ENCODE measurements around the gene ATG10. TPM values are rescaled to one million over a fixed set of nuclear protein-coding genes. Genes with fewer than 3 reads are reported as not detected.

The ATG10 gene
- total and polyA plus RNA-seq, 2 of the 8 experiments (the other 6 are each of a cell fraction or from before 2014, with no cell fraction given), result 3.7 to 8.8 TPM

GRCh38 chr5:82276800-82277612 lies 305.2 kb downstream of the ATG10 start:
- peak overlapping the region; percentile 98 to 100 (median 99) for H3K4me3 ChIP-seq (ENCODE audit: extremely low read depth in 1 of 4, insufficient read depth in 2 of 4, low read depth in 3 of 4, low read length in 4 of 4)
- H4K91ac ChIP-seq (replicated peaks; ENCODE audit: insufficient read length, low read length), result no peak overlapping the region
- peaks cover 15 to 36% (median 22%) of the 10 kb centered on the region in 4 experiments for H3K36me3 ChIP-seq (ENCODE audit: control insufficient read depth in 2 of 4, insufficient read depth in 4 of 4, low read length in 3 of 4)
- DNase-seq (ENCODE audit: low read depth in 1 of 2, low spot score in 2 of 2), result no peak
- H3K79me1 ChIP-seq (ENCODE audit: low read depth, low read length), result no peaks in the 10 kb centered on the region; the same call in 1 of the 2 replicates
- no peak overlapping the region for H2AFZ ChIP-seq (ENCODE audit: low read length)
- ChIA-PET POLR2A (ENCODE audit: partially characterized antibody) (interaction anchor here (0.6 to 6.7 kb wide), 21 partner anchors 8 to 1195 kb away, joined by 3 to 120 read pairs (median 5); partner anchors contain the start of gene VCAN), CTCF (ENCODE audit: partially characterized antibody) (no interaction called here)
- no peaks in the 10 kb centered on the region for H4K20me1 ChIP-seq (replicated peaks in 1 of 2; ENCODE audit: control insufficient read depth in 1 of 2, insufficient read depth in 2 of 2, low read length in 2 of 2)
- no peak overlapping the region for H4K8ac ChIP-seq (ENCODE audit: extremely low read depth, insufficient read depth, low read length)
- H3K23me2 ChIP-seq (ENCODE audit: low read depth, low read length), result peaks cover 5% of the 10 kb centered on the region; the same call in 1 of the 2 replicates
- no peak overlapping the region for H2BK12ac ChIP-seq (ENCODE audit: low read depth, low read length)
- H2BK5ac ChIP-seq (ENCODE audit: low read depth, low read length), result no peak overlapping the region; the same call in 1 of the 2 replicates
- H3K27me3 ChIP-seq (replicated peaks in 1 of 4; ENCODE audit: control insufficient read depth in 3 of 4, extremely low read depth in 1 of 4, insufficient read depth in 3 of 4, low read length in 3 of 4), result no peaks in the 10 kb centered on the region
- peak overlapping the region; percentile 97 to 99 (median 98); a peak in 6 of 7 replicates for H3K9ac ChIP-seq (replicated peaks in 1 of 4; ENCODE audit: extremely low read depth in 1 of 4, low read depth in 3 of 4, low read length in 3 of 4)
- peak overlapping the region; percentile 57 for H4K5ac ChIP-seq (ENCODE audit: insufficient read length, low read depth, low read length)
- FAIRE-seq, result no peak
- WGBS, 2 experiments (ENCODE audit: extremely low coverage in 1 of 2, insufficient coverage in 1 of 2, insufficient read length in 1 of 2, insufficient replicate concordance in 2 of 2, low coverage in 1 of 2, low lambda C conversion rate in 2 of 2, missing lambda C conversion rate in 1 of 2), result 68 to 100% methylated on average over 2 to 11 of the region's 11 CpGs
- peaks cover 5 to 19% of the 10 kb centered on the region in 2 experiments; a peak in 3 of 4 replicates for H3K79me2 ChIP-seq (ENCODE audit: control insufficient read depth in 1 of 2, insufficient read depth in 2 of 2, low read length in 2 of 2)
- no peaks in the 10 kb centered on the region for H3K9me3 ChIP-seq (ENCODE audit: insufficient read depth in 2 of 2, low read depth in 1 of 2, low read length in 1 of 2)
- no peak overlapping the region for H2AK5ac ChIP-seq (ENCODE audit: low read depth, low read length)
- H3K56ac ChIP-seq (replicated peaks; ENCODE audit: insufficient read length, low read depth, low read length), result peak overlapping the region; percentile 12
- H3K27ac ChIP-seq (ENCODE audit: low read depth, low read length), result peak overlapping the region; percentile 92; the same call in 1 of the 2 replicates
- no peak overlapping the region for H2BK15ac ChIP-seq (ENCODE audit: low read length)
- no peak overlapping the region for H2BK20ac ChIP-seq (ENCODE audit: low read length)
- TF ChIP-seq CHD2 (IDR thresholded peaks at IDR 0.05; ENCODE audit: low read length), result no peak
- no peak for TF ChIP-seq KDM4A (IDR thresholded peaks at IDR 0.05; ENCODE audit: low read depth, low read length, severe bottlenecking)
- peak; percentile 39; the same call in 1 of the 2 replicates for TF ChIP-seq POLR2AphosphoS5 (IDR thresholded peaks at IDR 0.05; ENCODE audit: low read depth, low read length)
- no peak for TF ChIP-seq SP2 (IDR thresholded peaks at IDR 0.05; ENCODE audit: low read length)
- no peak for TF ChIP-seq SIX5 (IDR thresholded peaks at IDR 0.05; ENCODE audit: low read depth, low read length)
- no peak for TF ChIP-seq EGR1 (IDR thresholded peaks at IDR 0.05; ENCODE audit: borderline replicate concordance, low read depth, low read length)
- no peak; the same call in 1 of the 2 replicates for TF ChIP-seq CHD1 (IDR thresholded peaks at IDR 0.05; ENCODE audit: low read depth, low read length)
- TF ChIP-seq NANOG (IDR thresholded peaks at IDR 0.05; ENCODE audit: insufficient read depth, low read depth, low read length, poor library complexity, severe bottlenecking), result no peak
- 0 out of 3 replicates have a peak, but pooled peaks of 1 of the 2 experiments have one; percentile 56 for TF ChIP-seq POLR2A (IDR thresholded peaks at IDR 0.05; ENCODE audit: control extremely low read depth in 1 of 2, low read depth in 2 of 2, low read length in 2 of 2)
- no peak for TF ChIP-seq BACH1 (IDR thresholded peaks at IDR 0.05; ENCODE audit: low read length)
- TF ChIP-seq PHF8 (conservative IDR thresholded peaks at IDR 0.05; ENCODE audit: low read depth, low read length), result no peak
- H3K4me2 ChIP-seq (ENCODE audit: insufficient read depth in 1 of 2, low read depth in 2 of 2, low read length in 2 of 2), result peak overlapping the region; percentile 52 to 83
- H3K14ac ChIP-seq (ENCODE audit: insufficient read length), result no peak overlapping the region
- no peak overlapping the region for H3K23ac ChIP-seq (ENCODE audit: insufficient read length)
- H3K18ac ChIP-seq (ENCODE audit: extremely low read depth, low read length), result no peak overlapping the region
- peaks cover 3 to 7% (median 7%) of the 10 kb centered on the region in 4 experiments; a peak in 6 of 7 replicates for H3K4me1 ChIP-seq (replicated peaks in 1 of 4; ENCODE audit: control insufficient read depth in 3 of 4, insufficient read depth in 4 of 4, low read length in 3 of 4)
- no peak overlapping the region for H2BK120ac ChIP-seq (replicated peaks; ENCODE audit: low read depth, low read length)
- no peak overlapping the region for H3K4ac ChIP-seq (replicated peaks; ENCODE audit: insufficient read length, low read depth, low read length)

Data from H1 (cell line).